ENCODE results near the gene SCAANT1. TPM values are rescaled to one million over a fixed set of nuclear protein-coding genes. Genes with fewer than 3 reads are reported as not detected.

SCAANT1 gene
- polyA plus RNA-seq, 1 experiment: not detected

GRCh38 chr3:63922491-63923199 is 10.5 kb upstream of the SCAANT1 start:
- ChIA-PET CTCF (interaction anchor here (2.1 kb wide), 1 partner anchor 71 kb away, joined by 5 read pairs; no protein-coding TSS in a partner anchor), POLR2A (no interaction called here)
- H3K4me3 ChIP-seq (ENCODE audit: low read depth, low read length): no peak overlapping the region
- no peaks in the 10 kb centered on the region for H3K9me3 ChIP-seq (ENCODE audit: control insufficient read depth, insufficient read depth, low read length)
- TF ChIP-seq, protein P1, sequence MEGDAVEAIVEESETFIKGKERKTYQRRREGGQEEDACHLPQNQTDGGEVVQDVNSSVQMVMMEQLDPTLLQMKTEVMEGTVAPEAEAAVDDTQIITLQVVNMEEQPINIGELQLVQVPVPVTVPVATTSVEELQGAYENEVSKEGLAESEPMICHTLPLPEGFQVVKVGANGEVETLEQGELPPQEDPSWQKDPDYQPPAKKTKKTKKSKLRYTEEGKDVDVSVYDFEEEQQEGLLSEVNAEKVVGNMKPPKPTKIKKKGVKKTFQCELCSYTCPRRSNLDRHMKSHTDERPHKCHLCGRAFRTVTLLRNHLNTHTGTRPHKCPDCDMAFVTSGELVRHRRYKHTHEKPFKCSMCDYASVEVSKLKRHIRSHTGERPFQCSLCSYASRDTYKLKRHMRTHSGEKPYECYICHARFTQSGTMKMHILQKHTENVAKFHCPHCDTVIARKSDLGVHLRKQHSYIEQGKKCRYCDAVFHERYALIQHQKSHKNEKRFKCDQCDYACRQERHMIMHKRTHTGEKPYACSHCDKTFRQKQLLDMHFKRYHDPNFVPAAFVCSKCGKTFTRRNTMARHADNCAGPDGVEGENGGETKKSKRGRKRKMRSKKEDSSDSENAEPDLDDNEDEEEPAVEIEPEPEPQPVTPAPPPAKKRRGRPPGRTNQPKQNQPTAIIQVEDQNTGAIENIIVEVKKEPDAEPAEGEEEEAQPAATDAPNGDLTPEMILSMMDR (IDR thresholded peaks at IDR 0.05; ENCODE audit: low read depth, low read length): no peak
- H3K27ac ChIP-seq (ENCODE audit: low read depth, low read length): no peak overlapping the region
- DNase-seq (ENCODE audit: low read depth, low spot score): no peak
- H3K27me3 ChIP-seq (ENCODE audit: control insufficient read depth, insufficient read depth, low read length): no peaks in the 10 kb centered on the region

GRCh38 chr3:63921741-63922482 is 9.7 kb upstream of the SCAANT1 start:
- DNase-seq (ENCODE audit: low read depth, low spot score): no peak
- no peaks in the 10 kb centered on the region for H3K9me3 ChIP-seq (ENCODE audit: control insufficient read depth, insufficient read depth, low read length)
- no peak overlapping the region for H3K27ac ChIP-seq (ENCODE audit: low read depth, low read length)
- ChIA-PET POLR2A (no interaction called here), CTCF (interaction anchor here (1.3 to 2.1 kb wide), 2 partner anchors 13 to 72 kb away, joined by 4 to 5 read pairs; no protein-coding TSS in a partner anchor)
- TF ChIP-seq, protein P1 (IDR thresholded peaks at IDR 0.05; ENCODE audit: low read depth, low read length): no peak
- no peak overlapping the region for H3K4me3 ChIP-seq (ENCODE audit: low read depth, low read length)
- H3K27me3 ChIP-seq (ENCODE audit: control insufficient read depth, insufficient read depth, low read length): no peaks in the 10 kb centered on the region

- H3K9me3 ChIP-seq (ENCODE audit: control insufficient read depth, insufficient read depth, low read length): no peaks in the 10 kb centered on the region
- no peak overlapping the region for H3K27ac ChIP-seq (ENCODE audit: low read depth, low read length)
- H3K27me3 ChIP-seq (ENCODE audit: control insufficient read depth, insufficient read depth, low read length): no peaks in the 10 kb centered on the region
- DNase-seq (ENCODE audit: low read depth, low spot score): no peak
- ChIA-PET POLR2A (no interaction called here), CTCF (no interaction called here)
- TF ChIP-seq, protein P1 (IDR thresholded peaks at IDR 0.05; ENCODE audit: low read depth, low read length): no peak
- no peak overlapping the region for H3K4me3 ChIP-seq (ENCODE audit: low read depth, low read length)
Observed at GRCh38 chr3:63920001-63920400, 7.8 kb upstream of the SCAANT1 start.

DNA sequence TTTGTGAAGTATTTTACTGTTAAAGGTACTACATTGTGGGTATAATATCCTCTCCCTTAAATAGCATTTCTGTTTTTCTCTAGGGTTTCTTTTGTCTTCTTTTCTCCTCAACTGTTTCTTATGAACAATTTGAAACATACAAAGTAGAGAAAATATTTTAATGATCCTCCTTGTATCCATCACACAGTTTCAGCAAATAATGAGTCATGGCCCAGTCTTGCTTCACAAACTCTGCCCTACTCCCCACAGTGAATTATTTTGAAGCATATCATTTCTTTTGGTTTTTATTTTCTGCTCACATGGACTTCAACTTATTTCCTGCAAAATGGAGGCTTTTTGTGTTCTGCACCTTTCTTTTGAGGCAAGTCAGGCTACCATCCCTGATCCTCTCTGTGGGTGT is 6.1 kb upstream of the SCAANT1 start:
- no peak overlapping the region for H3K4me3 ChIP-seq (ENCODE audit: low read depth, low read length)
- H3K27me3 ChIP-seq (ENCODE audit: control insufficient read depth, insufficient read depth, low read length): no peaks in the 10 kb centered on the region
- H3K9me3 ChIP-seq (ENCODE audit: control insufficient read depth, insufficient read depth, low read length): no peaks in the 10 kb centered on the region
- ChIA-PET POLR2A (no interaction called here), CTCF (no interaction called here)
- H3K27ac ChIP-seq (ENCODE audit: low read depth, low read length): no peak overlapping the region
- TF ChIP-seq, protein P1 (IDR thresholded peaks at IDR 0.05; ENCODE audit: low read depth, low read length): no peak
- DNase-seq (ENCODE audit: low read depth, low spot score): no peak

GRCh38 chr3:63914312-63914711 is 2.1 kb upstream of the SCAANT1 start:
- Histone ChIP-seq H3K27ac (ENCODE audit: low read depth, low read length) (no peak overlapping the region), H3K9me3 (ENCODE audit: control insufficient read depth, insufficient read depth, low read length) (no peaks in the 10 kb centered on the region), H3K4me3 (ENCODE audit: low read depth, low read length) (no peak overlapping the region), H3K27me3 (ENCODE audit: control insufficient read depth, insufficient read depth, low read length) (no peaks in the 10 kb centered on the region)
- TF ChIP-seq, protein P1 (IDR thresholded peaks at IDR 0.05; ENCODE audit: low read depth, low read length): no peak
- DNase-seq (ENCODE audit: low read depth, low spot score): no peak
- ChIA-PET CTCF (interaction anchor here (0.6 kb wide), 1 partner anchor 42 kb away, joined by 6 read pairs; no protein-coding TSS in a partner anchor), POLR2A (no interaction called here)
